T-helper 2 cell treated with Interferon-gamma antibody and Interleukin-4, amounts not matched to agents 100 ng/mL and 5 ng/mL, for 36 hours (primary cell): ENCODE measurements around the gene HOXB3. TPM values are rescaled to one million over a fixed set of nuclear protein-coding genes. Genes with fewer than 3 reads are reported as not detected.

ENCODE experiments used
- intact Hi-C: fragments of 100-400 bp; cut with micrococcal nuclease; formaldehyde crosslinking; loops from one replicate; pipeline ENCODE4 v1.15.1; 2023
- total RNA-seq: library from RNA; stranded (reverse); gene quantifications from 2 replicates; pipeline ENCODE4 v1.2.3, GENCODE V29; 2022

Gene HOXB3
- total RNA-seq, result 10.0 and 10.7 TPM in 2 replicates

- intact Hi-C loops, result loop anchor here (10.0 kb wide), 2 partner anchors 285 to 435 kb away; no protein-coding TSS in a partner anchor
Measured at GRCh38 chr17:48589831-48590606, at the start of gene HOXB3. Gene HOXB3, minus strand, starts transcription at chr17:48590241. Its CDS starts 37,767 bp downstream, at chr17:48552474.

- intact Hi-C loops, result no loop called here
Measured at GRCh38 chr17:48639136-48639535, 49.1 kb upstream of the HOXB3 start.

- intact Hi-C loops, result no loop called here
Measured at GRCh38 chr17:48637323-48638260, 47.6 kb upstream of the HOXB3 start.

DNA sequence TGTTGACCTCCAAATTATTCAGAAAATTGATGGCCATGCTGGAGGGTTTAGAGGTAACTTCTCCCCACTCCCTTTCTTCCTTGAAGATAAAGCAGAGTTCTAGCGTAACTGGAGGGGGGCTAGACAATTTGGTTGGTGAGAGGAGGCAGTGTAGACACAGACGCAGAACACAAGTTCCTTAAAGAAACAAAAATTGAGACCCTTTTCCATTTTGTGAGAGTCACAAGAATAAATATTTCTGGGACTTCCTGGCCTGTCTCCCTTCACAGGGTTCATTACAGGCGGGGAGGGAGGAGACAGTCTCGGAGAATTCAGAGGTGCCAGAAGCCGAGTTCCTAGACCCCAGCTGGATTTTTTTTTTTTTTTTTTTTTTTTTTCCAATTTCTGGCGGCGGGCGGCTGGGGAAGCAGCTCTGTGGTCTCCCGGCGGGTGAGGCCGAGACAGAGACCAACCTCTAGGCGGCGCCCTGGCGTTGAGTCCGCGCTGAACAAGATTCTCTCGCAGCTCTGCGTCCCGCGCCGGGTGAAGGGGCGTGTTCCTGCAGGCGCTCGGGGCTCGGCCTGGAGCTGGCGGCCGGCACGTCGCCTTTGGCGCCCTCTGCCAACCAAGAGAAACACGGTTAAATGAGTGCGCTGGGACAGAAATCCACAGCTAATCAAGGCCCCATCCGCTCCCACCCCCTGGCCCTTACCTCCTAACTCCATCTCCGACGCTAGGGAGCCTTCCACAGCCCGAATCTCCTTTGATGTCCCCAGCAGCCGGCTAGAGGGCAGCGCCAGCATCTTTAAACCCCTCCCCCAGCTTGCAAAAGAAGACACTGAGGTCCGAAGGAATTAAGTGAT, 46.4 kb upstream of the HOXB3 start:
- intact Hi-C loops, result no loop called here

DNA sequence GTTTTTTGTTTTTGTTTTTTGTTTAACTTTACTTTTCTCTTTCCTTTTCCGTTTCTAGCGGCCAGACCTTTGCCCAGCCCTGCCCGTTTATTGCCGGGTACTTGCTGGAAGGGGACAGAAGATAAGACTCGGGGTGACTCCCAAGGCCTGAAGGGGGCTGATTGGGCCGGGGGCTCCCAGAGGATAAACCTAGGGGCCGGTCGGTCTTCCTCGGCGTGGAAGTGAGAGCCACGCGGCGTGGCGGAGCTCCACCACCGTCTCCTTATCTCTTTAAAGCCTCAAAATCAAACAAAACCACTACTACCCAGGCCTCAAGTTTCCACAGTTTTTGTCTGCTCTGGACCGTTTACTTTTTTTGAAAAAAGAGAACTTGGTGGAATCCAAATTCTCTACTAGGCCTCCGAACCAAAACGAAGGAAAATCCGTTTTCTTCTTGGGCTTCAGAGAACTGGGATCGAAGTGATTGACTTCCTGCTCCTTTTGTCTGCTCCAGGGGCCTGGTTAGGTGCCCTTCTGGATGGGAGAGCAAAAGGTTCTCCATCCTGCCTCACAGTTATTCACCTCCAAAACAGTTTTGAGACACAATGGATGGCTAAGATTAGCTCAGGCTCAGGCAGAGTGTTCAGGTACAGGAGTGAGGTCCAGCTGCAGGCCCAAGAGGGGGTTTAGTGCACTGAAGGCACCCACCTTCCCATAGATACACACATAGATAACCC, 44.6 kb upstream of the HOXB3 start:
- intact Hi-C loops, result no loop called here

GRCh38 chr17:48633266-48633677, 43.2 kb upstream of the HOXB3 start:
- intact Hi-C loops, result no loop called here

DNA sequence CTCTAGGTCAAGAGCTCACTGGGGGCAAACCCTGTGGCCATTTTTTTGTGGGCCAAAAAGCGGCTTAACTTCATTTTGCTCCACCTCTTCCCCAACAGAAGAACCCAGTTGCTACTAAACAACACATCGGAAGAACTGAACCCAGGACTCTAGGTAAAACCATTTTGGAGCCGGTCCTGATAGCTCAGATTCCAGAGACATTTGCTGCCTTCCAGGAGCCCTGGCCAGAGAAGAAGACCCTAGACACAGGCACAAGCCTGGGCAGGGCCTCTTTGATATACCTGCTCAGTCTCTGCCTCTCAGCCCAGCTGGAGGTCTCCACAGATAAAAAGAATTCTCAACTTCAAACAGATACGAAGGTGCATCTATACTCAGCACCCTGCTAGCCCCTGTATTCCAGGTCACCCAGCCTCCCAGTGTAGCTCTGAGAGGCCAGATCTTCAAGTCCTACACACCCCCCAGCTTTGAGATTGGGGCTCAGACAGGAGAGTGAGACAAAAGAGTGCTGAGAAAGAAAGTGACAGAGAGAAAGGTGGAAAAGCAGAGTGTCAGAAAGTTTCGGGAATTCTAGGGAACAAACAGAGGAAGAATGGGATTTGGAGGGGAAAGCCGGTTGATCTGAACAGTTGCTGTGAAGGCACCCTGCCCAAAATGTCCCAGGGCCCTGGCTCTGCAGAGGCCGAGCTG, 42.7 kb upstream of the HOXB3 start:
- intact Hi-C loops, result no loop called here

- intact Hi-C loops, result no loop called here
Measured at GRCh38 chr17:48631693-48632578, 41.9 kb upstream of the HOXB3 start.

- intact Hi-C loops, result no loop called here
Measured at GRCh38 chr17:48630925-48631692, 41.1 kb upstream of the HOXB3 start.

DNA sequence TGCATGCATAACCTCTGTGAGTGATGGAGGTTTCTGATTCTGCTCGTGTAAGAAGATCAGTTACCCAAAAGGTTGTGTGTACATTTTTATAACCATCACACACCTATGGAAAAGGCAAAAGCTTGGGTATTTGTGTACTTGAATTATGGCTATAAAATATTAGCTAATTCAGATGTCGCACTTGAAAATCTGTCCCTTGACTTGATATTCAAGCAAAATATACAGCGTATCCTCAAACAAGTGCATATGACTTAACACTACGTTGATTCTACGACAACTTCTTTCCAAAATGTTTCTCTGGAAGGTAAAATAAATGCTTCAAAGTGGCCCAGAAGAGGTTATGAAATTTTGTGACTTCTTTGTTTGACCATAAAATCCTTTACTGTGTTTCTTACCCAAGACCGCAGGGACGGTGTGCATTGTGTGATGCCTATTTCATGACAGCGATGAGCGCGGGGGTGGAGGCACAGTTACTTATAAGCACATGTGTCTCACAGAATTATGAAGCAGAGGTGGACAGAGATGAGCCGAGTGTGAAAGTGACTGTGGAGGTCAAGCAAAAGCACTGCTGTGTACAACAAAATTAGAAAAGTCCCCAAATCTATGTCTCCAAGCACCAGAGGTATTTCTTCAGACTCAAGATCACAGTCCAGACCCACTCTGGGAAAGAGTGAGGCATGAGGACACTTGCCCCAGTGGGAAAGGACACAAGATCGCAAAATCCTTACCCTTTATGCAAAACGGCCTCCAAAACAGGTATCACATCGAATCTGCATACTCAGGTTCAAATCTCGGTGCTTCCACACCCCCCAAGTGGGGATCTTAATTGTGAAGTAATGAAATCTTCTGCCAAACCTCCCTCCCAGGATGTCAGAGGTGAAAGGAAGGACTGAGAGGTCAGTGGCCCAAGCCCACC, 40.2 kb upstream of the HOXB3 start:
- intact Hi-C loops, result no loop called here

DNA sequence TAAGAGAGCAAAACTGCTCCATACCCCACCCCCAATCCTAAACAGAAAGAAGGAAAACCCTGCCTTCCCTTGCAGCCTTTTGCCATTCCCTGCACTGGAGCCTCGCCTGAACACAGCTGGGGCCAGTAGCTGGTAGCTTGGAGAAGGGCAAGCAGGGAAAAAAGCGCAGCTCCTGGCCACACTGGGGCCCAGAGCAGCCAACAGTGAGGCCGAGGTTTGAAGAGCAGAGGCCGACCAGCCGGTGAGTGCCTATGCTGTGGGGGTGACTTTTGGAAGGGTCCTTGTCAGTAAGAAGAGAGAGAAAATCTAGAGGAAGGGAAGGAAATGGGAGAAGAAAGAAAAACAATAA, 39.3 kb upstream of the HOXB3 start:
- intact Hi-C loops, result no loop called here

DNA sequence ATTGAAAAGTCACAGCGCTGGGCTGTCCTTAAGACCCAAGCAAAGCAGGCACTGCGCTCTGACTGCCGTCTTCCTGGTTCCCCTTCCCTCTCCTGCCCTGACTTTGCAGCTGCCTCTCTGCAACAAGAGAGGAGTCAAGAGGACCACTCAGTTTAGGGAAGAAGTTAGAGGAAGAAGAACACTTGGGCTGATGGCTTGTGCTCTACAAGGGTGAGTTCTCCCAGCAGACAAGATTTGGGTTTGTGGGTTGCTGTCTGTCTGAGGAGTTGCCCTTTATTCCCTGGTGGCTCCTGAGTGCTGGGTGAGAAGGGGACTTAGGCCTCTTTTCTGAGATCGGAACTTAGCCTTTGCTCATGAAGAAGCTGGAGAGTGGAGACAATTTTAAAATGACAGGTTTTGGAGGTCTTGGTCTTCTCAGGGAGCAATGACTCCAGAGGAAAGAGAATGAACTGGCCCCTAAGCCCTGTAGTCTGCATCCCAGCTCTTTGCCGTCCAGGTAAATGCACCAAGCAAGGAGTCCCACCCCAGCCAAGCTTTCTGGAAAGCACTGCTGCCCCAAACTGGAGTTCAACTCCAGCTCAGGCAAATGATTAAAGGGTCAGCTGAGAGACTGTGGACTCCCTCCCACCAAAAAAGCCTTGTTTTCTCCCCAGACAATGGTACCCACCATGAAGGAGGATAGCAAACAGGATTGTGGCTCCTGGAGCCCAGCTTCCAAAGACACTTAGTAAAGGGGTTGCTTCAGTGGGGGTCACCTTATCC, 38.8 kb upstream of the HOXB3 start:
- intact Hi-C loops, result no loop called here

DNA sequence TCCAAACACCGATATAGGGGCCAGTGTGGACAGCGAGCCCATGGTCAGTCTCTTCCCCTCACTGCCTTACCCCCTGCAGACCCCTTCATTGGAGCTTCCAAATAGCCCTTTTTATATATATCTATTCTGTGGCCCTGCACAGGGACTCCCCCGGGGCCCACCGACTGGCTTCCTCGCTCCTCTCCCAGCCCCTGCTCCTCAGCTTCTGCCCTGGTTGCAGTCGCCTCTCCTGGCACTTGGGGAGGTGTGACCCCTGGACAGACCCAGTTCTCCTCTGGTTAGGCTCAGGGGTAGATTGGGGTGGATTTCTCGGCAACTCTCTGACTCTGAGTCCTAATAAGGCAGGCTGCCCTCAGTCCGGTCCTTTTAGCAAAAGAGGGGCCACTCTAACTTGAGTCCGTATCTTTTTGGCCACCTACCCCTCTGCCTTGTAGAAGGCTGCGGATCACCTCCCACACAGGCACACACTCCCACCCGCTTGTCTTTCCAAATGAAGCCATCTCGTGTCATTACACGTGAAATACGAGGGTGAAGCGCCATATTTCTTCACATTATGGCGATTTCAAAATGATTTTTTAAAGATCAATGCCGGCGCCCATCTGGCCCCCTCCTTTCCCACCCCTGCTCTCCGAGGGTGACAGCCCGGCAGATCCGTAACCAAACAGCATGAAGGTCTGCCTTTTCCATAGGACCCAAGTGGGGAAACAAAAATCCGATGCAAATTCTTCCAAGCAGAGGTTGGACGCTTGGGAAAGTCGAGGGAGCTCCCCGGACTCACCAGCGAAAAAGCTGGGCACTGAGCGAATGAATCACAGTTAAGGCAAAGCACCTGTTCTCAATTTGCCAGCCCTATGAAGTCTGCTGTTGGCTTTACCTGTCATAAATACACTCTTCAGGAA, 37.8 kb upstream of the HOXB3 start:
- intact Hi-C loops, result no loop called here

- intact Hi-C loops, result no loop called here
Measured at GRCh38 chr17:48627118-48627597, 37.1 kb upstream of the HOXB3 start.
